Stimulated activated naive CD8-positive, alpha-beta T cell treated with anti-CD3 and anti-CD28 coated beads, Interleukin-15, Interleukin-2, amounts not matched to agents 100 ng/mL and 50 ng/mL, for 24 hours (primary cell): ENCODE data around the gene CBLB.

Experiments
- H3K27ac Mint-ChIP-seq: one replicate; pipeline ENCODE4 v1.8.0; 2021; ENCODE audit warnings: mild to moderate bottlenecking, mixed read lengths
- H3K27me3 Mint-ChIP-seq: one replicate; pipeline ENCODE4 v1.8.0; 2021; ENCODE audit warnings: mixed read lengths
- H3K36me3 Mint-ChIP-seq: one replicate; pipeline ENCODE4 v1.8.0; 2021; ENCODE audit warnings: low read depth, mixed read lengths
- H3K4me1 Mint-ChIP-seq: one replicate; pipeline ENCODE4 v1.8.0; 2021; ENCODE audit warnings: low read depth, mixed read lengths
- H3K4me3 Mint-ChIP-seq: one replicate; pipeline ENCODE4 v1.8.0; 2021; ENCODE audit warnings: mild to moderate bottlenecking, mixed read lengths
- H3K9me3 Mint-ChIP-seq: one replicate; pipeline ENCODE4 v1.8.0; 2021; ENCODE audit warnings: mixed read lengths

CBLB gene

GRCh38 chr3:105868742-105869530 lies at the start of gene CBLB:
Gene CBLB, minus strand, starts transcription at chr3:105869012. Its CDS starts 1,435 bp downstream, at chr3:105867577.
- Mint-ChIP-seq H3K27ac (peak within 1 kb of the TSS; percentile 100), H3K4me3 (peak within 1 kb of the TSS; percentile 97), H3K4me1 (peaks cover 58% of the 10 kb centered on the region), H3K9me3 (no peaks in the 10 kb centered on the region), H3K27me3 (no peaks in the 10 kb centered on the region), H3K36me3 (peaks cover 43% of the 10 kb centered on the region)

- Mint-ChIP-seq H3K27me3 (no peaks in the 10 kb centered on the region), H3K27ac (no peak overlapping the region), H3K9me3 (peaks cover 34% of the 10 kb centered on the region), H3K4me3 (no peak overlapping the region), H3K4me1 (peaks cover 12% of the 10 kb centered on the region), H3K36me3 (peaks cover 9% of the 10 kb centered on the region)
Observed at GRCh38 chr3:105916767-105917166, 48.0 kb upstream of the CBLB start.

GRCh38 chr3:105915524-105915923 lies 46.7 kb upstream of the CBLB start:
- peaks cover 12% of the 10 kb centered on the region for H3K4me1 Mint-ChIP-seq
- peaks cover 23% of the 10 kb centered on the region for H3K9me3 Mint-ChIP-seq
- H3K27me3 Mint-ChIP-seq: no peaks in the 10 kb centered on the region
- no peak overlapping the region for H3K27ac Mint-ChIP-seq
- H3K4me3 Mint-ChIP-seq: no peak overlapping the region
- peaks cover 9% of the 10 kb centered on the region for H3K36me3 Mint-ChIP-seq

GRCh38 chr3:105913616-105914015 lies 44.8 kb upstream of the CBLB start:
- Mint-ChIP-seq H3K36me3 (no peaks in the 10 kb centered on the region), H3K4me3 (no peak overlapping the region), H3K4me1 (no peaks in the 10 kb centered on the region), H3K27me3 (no peaks in the 10 kb centered on the region), H3K9me3 (peaks cover 11% of the 10 kb centered on the region), H3K27ac (no peak overlapping the region)

- Mint-ChIP-seq H3K36me3 (no peaks in the 10 kb centered on the region), H3K4me3 (no peak overlapping the region), H3K9me3 (peaks cover 11% of the 10 kb centered on the region), H3K27ac (no peak overlapping the region), H3K27me3 (no peaks in the 10 kb centered on the region), H3K4me1 (peaks cover 2% of the 10 kb centered on the region)
Observed at GRCh38 chr3:105912891-105913290, 44.1 kb upstream of the CBLB start.

DNA sequence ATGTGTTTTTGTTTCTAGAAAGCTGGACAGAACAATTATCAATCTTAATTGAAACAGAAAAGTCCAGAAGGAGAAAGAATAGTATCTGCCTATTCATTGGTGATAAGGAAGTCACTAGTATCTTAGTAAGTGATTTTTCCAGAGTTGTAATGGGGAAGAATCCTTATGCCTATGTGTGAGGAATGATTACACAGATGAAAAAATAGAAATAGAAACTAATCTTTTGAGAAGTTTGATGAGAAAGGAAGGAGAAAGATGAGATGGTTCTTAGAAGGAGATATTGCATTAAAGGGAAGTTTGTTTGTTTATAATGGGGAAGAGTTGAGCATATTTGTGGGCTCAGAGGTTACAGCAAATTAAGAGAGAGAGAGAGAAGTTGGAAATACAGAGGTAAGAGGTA lies 42.7 kb upstream of the CBLB start:
- no peak overlapping the region for H3K4me3 Mint-ChIP-seq
- H3K36me3 Mint-ChIP-seq: no peaks in the 10 kb centered on the region
- H3K4me1 Mint-ChIP-seq: peaks cover 15% of the 10 kb centered on the region
- no peaks in the 10 kb centered on the region for H3K27me3 Mint-ChIP-seq
- H3K27ac Mint-ChIP-seq: no peak overlapping the region
- H3K9me3 Mint-ChIP-seq: peaks cover 11% of the 10 kb centered on the region

DNA sequence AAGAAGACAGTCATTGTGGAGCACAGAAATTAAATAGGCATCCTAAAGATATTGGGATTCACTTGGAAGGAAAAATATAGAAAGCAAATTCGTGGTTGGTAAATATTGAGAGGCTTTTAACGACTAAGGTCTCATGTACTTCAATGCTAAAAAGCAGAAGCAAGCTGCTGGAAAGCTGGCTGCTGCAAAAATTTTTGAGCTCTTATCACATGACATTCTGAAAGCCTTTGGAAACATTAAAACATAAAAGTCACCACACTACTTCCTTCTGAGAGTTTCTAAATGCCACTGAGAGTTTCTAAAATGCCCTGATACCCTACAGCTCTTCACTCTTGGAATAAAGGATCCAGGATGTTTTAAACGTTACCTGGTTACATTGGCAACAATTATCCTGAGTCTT lies 39.0 kb upstream of the CBLB start:
- no peak overlapping the region for H3K27ac Mint-ChIP-seq
- peaks cover 15% of the 10 kb centered on the region for H3K4me1 Mint-ChIP-seq
- peaks cover 7% of the 10 kb centered on the region for H3K9me3 Mint-ChIP-seq
- no peaks in the 10 kb centered on the region for H3K36me3 Mint-ChIP-seq
- H3K4me3 Mint-ChIP-seq: peak overlapping the region; percentile 8
- H3K27me3 Mint-ChIP-seq: no peaks in the 10 kb centered on the region

DNA sequence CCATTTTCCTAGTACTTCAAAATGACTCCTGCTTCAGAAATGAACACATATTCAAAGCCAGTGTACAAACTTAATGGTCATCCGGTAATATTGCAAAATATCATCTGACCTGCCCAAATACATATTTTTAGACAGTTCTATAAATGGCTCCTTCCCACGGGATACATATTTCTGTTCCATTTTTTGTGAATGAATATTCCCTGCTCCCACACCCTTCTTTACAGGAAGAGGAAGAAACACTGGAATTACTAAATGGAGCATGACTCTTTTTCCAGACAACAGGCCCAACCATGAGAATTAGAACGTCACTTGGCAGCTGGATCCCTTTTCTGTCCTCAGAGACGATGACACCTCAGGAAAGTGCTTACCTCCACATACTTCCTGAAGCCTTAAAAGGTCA lies 38.0 kb upstream of the CBLB start:
- peaks cover 11% of the 10 kb centered on the region for H3K9me3 Mint-ChIP-seq
- H3K27me3 Mint-ChIP-seq: no peaks in the 10 kb centered on the region
- H3K4me1 Mint-ChIP-seq: peaks cover 15% of the 10 kb centered on the region
- no peak overlapping the region for H3K4me3 Mint-ChIP-seq
- H3K36me3 Mint-ChIP-seq: no peaks in the 10 kb centered on the region
- no peak overlapping the region for H3K27ac Mint-ChIP-seq

DNA sequence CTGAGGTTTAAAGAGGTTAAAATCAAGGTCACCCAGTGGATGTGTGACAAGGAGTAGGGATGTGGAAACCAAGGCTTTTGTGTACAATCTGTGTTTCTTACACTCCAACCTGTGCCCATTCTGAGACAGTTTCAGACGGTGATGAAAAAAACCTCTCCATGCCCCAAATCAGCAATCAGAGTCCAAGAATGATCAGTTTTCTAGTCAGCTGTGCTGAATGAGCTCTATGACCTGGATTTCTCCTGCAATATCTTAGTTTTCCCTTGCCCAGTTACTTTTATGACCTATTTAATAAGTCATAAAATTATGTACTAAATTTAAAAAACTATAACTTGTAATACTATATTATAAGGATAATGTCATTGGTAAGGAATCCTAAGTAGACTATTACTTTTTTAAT lies 37.5 kb upstream of the CBLB start:
- Mint-ChIP-seq H3K36me3 (no peaks in the 10 kb centered on the region), H3K4me1 (peaks cover 15% of the 10 kb centered on the region), H3K27ac (no peak overlapping the region), H3K9me3 (peaks cover 11% of the 10 kb centered on the region), H3K4me3 (no peak overlapping the region), H3K27me3 (no peaks in the 10 kb centered on the region)

GRCh38 chr3:105905328-105905727 lies 36.5 kb upstream of the CBLB start:
- Mint-ChIP-seq H3K27ac (no peak overlapping the region), H3K27me3 (no peaks in the 10 kb centered on the region), H3K36me3 (no peaks in the 10 kb centered on the region), H3K9me3 (peaks cover 11% of the 10 kb centered on the region), H3K4me1 (peaks cover 15% of the 10 kb centered on the region), H3K4me3 (no peak overlapping the region)

DNA sequence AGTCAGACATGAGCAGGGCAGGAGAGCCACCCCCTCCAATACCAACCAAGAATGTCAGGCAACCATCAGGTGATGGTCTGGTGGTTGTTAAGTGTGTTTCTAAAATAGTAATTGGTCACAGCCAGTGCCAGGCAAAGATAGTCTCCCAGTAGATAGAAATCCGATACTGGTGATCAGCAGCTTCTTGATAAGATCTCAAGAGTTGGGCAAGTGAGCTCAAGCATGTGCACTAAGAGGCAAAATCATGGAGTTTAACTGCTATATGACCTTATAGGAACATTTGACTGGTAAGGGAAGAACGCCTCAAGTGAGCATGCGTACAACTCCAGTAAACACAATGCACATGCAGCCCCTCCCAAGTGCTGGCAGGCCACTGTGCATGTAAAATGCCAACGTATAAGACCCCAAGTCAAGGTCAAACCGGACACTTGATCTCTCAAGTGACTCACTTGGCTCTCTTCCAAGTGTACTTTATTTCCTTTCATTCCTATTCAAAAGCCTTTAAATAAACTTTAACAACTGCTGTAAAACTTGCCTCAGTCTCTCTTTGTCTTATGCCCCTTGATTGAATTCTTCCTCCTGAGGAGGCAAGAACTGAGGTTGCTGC lies 36.0 kb upstream of the CBLB start:
- H3K4me1 Mint-ChIP-seq: peaks cover 15% of the 10 kb centered on the region

GRCh38 chr3:105904251-105904650 lies 35.4 kb upstream of the CBLB start:
- Mint-ChIP-seq H3K36me3 (no peaks in the 10 kb centered on the region), H3K27ac (no peak overlapping the region), H3K27me3 (no peaks in the 10 kb centered on the region), H3K9me3 (peaks cover 8% of the 10 kb centered on the region), H3K4me1 (peaks cover 20% of the 10 kb centered on the region), H3K4me3 (no peak overlapping the region)

More for the DNA sequence above, 36.0 kb upstream of the CBLB start:
- no peaks in the 10 kb centered on the region for H3K36me3 Mint-ChIP-seq
- no peaks in the 10 kb centered on the region for H3K27me3 Mint-ChIP-seq
- no peak overlapping the region for H3K4me3 Mint-ChIP-seq
- peaks cover 11% of the 10 kb centered on the region for H3K9me3 Mint-ChIP-seq
- no peak overlapping the region for H3K27ac Mint-ChIP-seq

DNA sequence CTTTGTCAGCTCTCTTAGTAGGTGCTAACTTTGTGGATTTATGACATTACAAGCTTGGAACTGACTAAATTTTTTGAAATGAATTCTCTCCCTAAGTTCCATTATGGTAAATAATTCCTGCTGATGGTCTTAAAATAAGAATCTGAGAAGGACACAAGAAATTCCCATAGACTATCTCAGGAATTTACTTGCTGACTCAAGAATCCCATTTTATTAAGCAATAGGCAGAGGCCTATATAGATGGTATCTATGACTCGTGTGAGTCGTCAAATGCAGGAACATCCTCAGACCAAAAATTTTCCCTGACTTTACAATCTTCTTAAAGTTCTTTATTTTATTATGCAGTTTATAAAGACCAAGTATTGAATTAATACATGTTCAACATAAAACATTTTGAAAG lies 30.7 kb upstream of the CBLB start:
- Mint-ChIP-seq H3K27me3 (no peaks in the 10 kb centered on the region), H3K36me3 (no peaks in the 10 kb centered on the region), H3K9me3 (peaks cover 7% of the 10 kb centered on the region), H3K4me1 (peaks cover 5% of the 10 kb centered on the region), H3K27ac (no peak overlapping the region), H3K4me3 (no peak overlapping the region)

- H3K9me3 Mint-ChIP-seq: no peaks in the 10 kb centered on the region
- H3K4me3 Mint-ChIP-seq: no peak overlapping the region
- peak overlapping the region; percentile 84 for H3K27ac Mint-ChIP-seq
- H3K4me1 Mint-ChIP-seq: peaks cover 12% of the 10 kb centered on the region
- H3K36me3 Mint-ChIP-seq: no peaks in the 10 kb centered on the region
- no peaks in the 10 kb centered on the region for H3K27me3 Mint-ChIP-seq
Observed at GRCh38 chr3:105891101-105891500, 22.3 kb upstream of the CBLB start.

GRCh38 chr3:105888621-105889579 lies 20.1 kb upstream of the CBLB start:
- Mint-ChIP-seq H3K4me1 (peaks cover 13% of the 10 kb centered on the region), H3K27ac (no peak overlapping the region), H3K27me3 (no peaks in the 10 kb centered on the region), H3K36me3 (no peaks in the 10 kb centered on the region), H3K9me3 (no peaks in the 10 kb centered on the region), H3K4me3 (no peak overlapping the region)
